Progenitor cell of endocrine pancreas (in vitro differentiated cells): ENCODE measurements around the gene TRAPPC3. TPM values are rescaled to one million over a fixed set of nuclear protein-coding genes. Genes with fewer than 3 reads are reported as not detected.

ENCODE experiments used
- DNase-seq: peaks from one replicate; pipeline ENCODE4 v3.0.0; 2021; ENCODE audit warnings: low spot score; ENCODE audit not compliant: unreplicated experiment
- H3K27ac Mint-ChIP-seq: 2 replicates; pipeline ENCODE4 v1.8.0; 2021; ENCODE audit warnings: mild to moderate bottlenecking, moderate library complexity, mixed read lengths
- H3K27me3 Mint-ChIP-seq: 2 replicates; pipeline ENCODE4 v1.8.0; 2021; ENCODE audit warnings: mixed read lengths
- H3K36me3 Mint-ChIP-seq: 2 replicates; pipeline ENCODE4 v1.8.0; 2022; ENCODE audit warnings: mixed read lengths; ENCODE audit not compliant: insufficient read depth
- H3K4me1 Mint-ChIP-seq: 2 replicates; pipeline ENCODE4 v1.8.0; 2021; ENCODE audit warnings: low read depth, mixed read lengths
- H3K4me3 Mint-ChIP-seq: 2 replicates; pipeline ENCODE4 v1.8.0; 2021; ENCODE audit warnings: low read depth, mild to moderate bottlenecking, moderate library complexity, mixed read lengths
- H3K9me3 Mint-ChIP-seq: 2 replicates; pipeline ENCODE4 v1.8.0; 2021; ENCODE audit warnings: low read depth, mixed read lengths
- total RNA-seq: library from RNA; stranded (reverse); gene quantifications from 2 replicates; pipeline ENCODE4 v1.2.1, GENCODE V29; 2021
- TF ChIP-seq, protein P1 (sequence below): fragments of 200-600 bp; sonication (generic); IDR thresholded peaks from one replicate; pipeline ENCODE4 v1.5.0; 2021; ENCODE audit warnings: antibody characterized with exemption, mild to moderate bottlenecking; ENCODE audit not compliant: unreplicated experiment

The TRAPPC3 gene
- total RNA-seq, 1 donor from 2014 or later: 63.6 TPM

DNA sequence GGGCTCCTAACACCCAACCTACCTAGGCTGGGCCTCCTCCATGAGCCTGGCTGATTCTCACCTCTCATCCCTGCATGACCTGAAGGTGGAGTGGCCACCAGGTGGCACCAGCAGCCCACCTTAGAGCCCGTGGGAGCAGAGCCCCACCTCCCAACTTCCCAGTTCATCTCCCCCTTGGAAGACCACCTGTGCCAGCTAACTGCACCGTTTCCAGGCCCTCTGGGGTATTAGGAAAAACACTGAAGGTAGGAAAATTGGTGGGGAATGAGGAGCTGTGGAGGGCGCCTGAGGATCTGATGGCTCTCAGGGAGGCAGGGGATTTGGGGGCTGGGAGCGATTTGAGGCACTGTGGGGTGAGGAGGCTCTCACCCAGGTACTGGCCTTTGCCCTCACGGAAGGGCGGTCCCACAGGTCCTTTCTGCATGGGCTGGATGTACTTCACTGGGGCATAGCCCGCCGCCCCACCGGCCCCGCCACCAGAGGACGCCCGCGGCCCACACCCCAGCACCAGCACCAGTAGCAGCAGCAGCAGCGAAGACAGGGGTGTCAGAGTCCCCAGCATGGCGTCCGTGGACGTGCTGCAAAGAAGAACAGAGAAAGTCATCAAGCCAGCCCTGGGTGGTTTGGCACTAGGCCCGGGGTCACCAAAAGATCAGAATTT is 49.5 kb downstream of the TRAPPC3 start:
- H3K36me3 Mint-ChIP-seq: no peaks in the 10 kb centered on the region
- H3K27me3 Mint-ChIP-seq: no peaks in the 10 kb centered on the region
- TF ChIP-seq, protein P1, sequence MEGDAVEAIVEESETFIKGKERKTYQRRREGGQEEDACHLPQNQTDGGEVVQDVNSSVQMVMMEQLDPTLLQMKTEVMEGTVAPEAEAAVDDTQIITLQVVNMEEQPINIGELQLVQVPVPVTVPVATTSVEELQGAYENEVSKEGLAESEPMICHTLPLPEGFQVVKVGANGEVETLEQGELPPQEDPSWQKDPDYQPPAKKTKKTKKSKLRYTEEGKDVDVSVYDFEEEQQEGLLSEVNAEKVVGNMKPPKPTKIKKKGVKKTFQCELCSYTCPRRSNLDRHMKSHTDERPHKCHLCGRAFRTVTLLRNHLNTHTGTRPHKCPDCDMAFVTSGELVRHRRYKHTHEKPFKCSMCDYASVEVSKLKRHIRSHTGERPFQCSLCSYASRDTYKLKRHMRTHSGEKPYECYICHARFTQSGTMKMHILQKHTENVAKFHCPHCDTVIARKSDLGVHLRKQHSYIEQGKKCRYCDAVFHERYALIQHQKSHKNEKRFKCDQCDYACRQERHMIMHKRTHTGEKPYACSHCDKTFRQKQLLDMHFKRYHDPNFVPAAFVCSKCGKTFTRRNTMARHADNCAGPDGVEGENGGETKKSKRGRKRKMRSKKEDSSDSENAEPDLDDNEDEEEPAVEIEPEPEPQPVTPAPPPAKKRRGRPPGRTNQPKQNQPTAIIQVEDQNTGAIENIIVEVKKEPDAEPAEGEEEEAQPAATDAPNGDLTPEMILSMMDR: peak; percentile 92
- DNase-seq: peak; percentile 86
- no peak overlapping the region for H3K4me3 Mint-ChIP-seq
- no peaks in the 10 kb centered on the region for H3K4me1 Mint-ChIP-seq
- H3K27ac Mint-ChIP-seq: peak overlapping the region; percentile 20
- no peaks in the 10 kb centered on the region for H3K9me3 Mint-ChIP-seq

DNA sequence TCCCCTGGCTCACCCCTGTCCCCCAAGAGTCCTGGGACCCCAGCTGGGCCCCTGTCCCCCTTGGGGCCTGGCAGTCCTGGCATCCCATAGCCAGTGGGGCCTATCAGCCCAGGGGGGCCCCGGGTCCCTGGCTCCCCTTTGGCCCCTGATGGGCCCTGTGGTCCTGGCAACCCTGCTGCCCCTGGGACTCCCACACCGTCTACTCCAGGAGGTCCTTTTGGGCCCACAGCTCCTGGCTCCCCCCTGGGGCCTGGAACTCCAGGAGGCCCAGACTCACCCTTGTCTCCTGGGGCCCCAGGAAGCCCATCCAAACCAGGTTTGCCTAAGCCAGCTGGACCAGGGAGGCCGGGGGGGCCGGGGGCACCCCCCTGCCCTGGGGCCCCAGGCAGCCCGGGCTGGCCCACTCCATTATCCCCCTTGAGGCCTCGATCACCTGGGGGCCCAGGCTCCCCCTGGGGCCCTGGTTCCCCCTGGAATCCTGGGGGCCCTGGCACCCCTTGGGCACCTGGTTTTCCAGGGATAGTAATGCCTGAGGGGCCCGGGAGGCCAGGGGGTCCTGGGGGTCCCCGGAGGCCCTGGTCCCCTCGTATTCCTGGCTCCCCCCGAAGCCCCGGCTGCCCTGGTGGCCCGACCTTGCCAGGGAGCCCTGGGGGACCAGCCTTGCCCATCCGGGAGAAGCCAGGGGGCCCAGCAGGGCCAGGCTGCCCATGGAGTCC is 50.5 kb downstream of the TRAPPC3 start:
- H3K27ac Mint-ChIP-seq: no peak overlapping the region
- no peaks in the 10 kb centered on the region for H3K9me3 Mint-ChIP-seq
- TF ChIP-seq, protein P1: no peak
- no peak overlapping the region for H3K4me3 Mint-ChIP-seq
- no peaks in the 10 kb centered on the region for H3K4me1 Mint-ChIP-seq
- no peak for DNase-seq
- no peaks in the 10 kb centered on the region for H3K27me3 Mint-ChIP-seq
- no peaks in the 10 kb centered on the region for H3K36me3 Mint-ChIP-seq

DNA sequence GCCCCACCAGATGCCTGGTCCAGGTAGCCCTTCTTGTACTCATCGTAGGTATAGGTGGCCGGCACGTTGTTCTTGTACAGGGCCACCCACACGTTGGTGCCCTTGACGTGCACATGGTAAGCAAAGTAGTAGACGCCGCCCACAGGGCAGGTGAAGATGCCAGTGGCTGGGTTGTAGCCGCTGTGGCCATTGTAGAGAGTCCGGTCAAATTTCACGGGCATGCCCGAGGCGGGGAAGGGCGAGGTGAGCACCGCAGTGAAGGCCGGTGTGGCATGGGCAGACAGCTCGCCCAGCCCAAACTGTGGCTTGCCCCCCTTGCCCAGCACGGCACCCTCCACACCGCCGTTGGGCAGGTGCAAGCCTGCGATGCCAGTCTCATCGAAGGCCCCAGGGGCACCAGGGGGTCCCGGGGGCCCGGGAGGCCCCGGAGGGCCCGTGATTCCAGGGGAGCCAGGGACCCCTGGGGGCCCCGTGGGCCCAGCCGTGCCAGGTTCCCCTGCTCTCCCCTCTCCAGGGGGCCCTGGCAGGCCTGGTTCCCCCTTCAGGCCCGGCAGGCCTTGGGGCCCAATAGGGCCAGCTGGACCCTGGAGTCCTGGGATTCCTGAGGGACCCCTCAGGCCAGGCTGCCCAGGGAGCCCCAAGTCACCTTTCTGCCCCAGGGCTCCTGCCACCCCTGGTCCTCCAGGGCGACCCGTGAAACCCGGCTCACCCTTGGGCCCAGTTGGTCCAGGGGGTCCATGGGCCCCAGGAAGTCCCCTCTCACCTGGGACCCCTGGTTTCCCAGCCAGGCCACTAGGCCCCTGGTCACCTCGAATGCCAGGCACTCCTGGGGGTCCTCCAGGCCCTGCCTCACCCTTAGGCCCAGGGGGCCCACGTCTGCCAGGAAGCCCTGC is 51.3 kb downstream of the TRAPPC3 start:
- H3K4me1 Mint-ChIP-seq: no peaks in the 10 kb centered on the region
- no peaks in the 10 kb centered on the region for H3K9me3 Mint-ChIP-seq
- no peak for DNase-seq
- no peak overlapping the region for H3K27ac Mint-ChIP-seq
- peaks cover 1% of the 10 kb centered on the region for H3K36me3 Mint-ChIP-seq
- TF ChIP-seq, protein P1: no peak
- H3K4me3 Mint-ChIP-seq: no peak overlapping the region
- H3K27me3 Mint-ChIP-seq: no peaks in the 10 kb centered on the region

DNA sequence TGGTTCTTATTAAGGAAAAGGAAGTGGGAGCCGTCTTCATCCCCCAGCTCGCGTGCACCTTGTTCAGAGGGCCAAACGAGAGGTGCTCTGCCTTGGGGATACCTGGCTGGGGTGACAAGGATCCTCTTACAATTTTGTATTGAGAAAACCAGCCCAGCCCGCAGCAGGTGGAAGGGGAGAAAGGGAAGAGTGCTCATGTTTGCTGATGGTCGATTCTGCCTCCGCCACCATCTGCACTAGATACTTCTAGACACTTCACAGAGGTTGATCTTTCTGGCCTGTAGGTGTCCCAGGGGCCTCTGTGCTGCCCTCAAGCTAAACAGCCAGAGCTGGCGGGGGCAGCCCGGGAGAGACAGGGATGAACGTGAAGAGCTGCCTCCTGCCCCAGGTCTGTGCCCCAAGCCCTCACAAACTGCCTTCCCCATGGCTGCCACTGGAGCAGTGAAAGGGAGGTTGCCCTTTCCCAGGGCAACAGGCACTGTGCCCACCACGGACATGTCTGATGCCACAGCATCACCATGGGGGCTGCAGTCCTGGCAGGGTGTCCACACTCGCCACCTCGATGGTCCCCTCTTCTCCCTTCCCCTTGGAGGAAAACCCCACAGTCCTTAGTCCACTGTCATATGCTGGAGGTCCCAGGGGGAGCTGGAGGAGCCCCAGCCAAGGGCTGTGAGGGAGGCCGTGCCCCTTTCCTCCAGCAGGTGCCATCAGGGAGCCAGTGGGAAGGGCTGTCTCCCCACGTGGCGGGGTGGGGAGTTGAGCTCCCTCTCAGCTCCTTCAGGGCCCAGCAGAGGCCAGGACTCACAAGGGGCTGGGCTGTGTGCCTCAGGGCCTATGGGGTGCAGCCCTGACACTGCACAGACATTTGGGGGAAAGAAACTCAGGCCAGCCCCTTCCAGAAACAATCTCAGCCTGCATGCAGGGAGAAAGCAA is 52.5 kb downstream of the TRAPPC3 start:
- TF ChIP-seq, protein P1: peak; percentile 35
- H3K27me3 Mint-ChIP-seq: no peaks in the 10 kb centered on the region
- DNase-seq: no peak
- no peak overlapping the region for H3K4me3 Mint-ChIP-seq
- H3K36me3 Mint-ChIP-seq: peaks cover 1% of the 10 kb centered on the region
- no peaks in the 10 kb centered on the region for H3K9me3 Mint-ChIP-seq
- H3K4me1 Mint-ChIP-seq: no peaks in the 10 kb centered on the region
- no peak overlapping the region for H3K27ac Mint-ChIP-seq
